ENCODE measurements around the gene IL2RA.

The IL2RA gene

GRCh38 chr10:6091630-6092029, 29.5 kb upstream of the IL2RA start:
- peaks cover 56% of the 10 kb centered on the region for H3K4me1 Mint-ChIP-seq
- ATAC-seq (ENCODE audit: low read depth): no peak
- no peak for DNase-seq (ENCODE audit: low spot score in 2 of 2)
- no peaks in the 10 kb centered on the region for H3K36me3 Mint-ChIP-seq
- H3K9me3 Mint-ChIP-seq: no peaks in the 10 kb centered on the region
- no peak overlapping the region for H3K27ac Mint-ChIP-seq
- no peak overlapping the region for H3K4me3 Mint-ChIP-seq
- no peaks in the 10 kb centered on the region for H3K27me3 Mint-ChIP-seq

- Mint-ChIP-seq H3K27ac (peak overlapping the region; percentile 52), H3K4me1 (peaks cover 51% of the 10 kb centered on the region)
Observed at GRCh38 chr10:6089334-6090219, 27.4 kb upstream of the IL2RA start.

GRCh38 chr10:6088721-6089333, 26.7 kb upstream of the IL2RA start, which contains the start of gene RBM17:
RBM17 (plus strand) TSS chr10:6089034; CDS start chr10:6097066, 8,032 bp downstream.
- no peaks in the 10 kb centered on the region for H3K36me3 Mint-ChIP-seq
- peaks cover 45% of the 10 kb centered on the region for H3K4me1 Mint-ChIP-seq
- peak; percentile 79 for ATAC-seq (ENCODE audit: low read depth)
- H3K27me3 Mint-ChIP-seq: no peaks in the 10 kb centered on the region
- H3K9me3 Mint-ChIP-seq: no peaks in the 10 kb centered on the region
- H3K27ac Mint-ChIP-seq: peak within 1 kb of the TSS; percentile 52
- peak within 1 kb of the TSS; percentile 92 for H3K4me3 Mint-ChIP-seq
- peak; percentile 100 for DNase-seq (ENCODE audit: low spot score in 2 of 2)

More at GRCh38 chr10:6089334-6090219, 27.4 kb upstream of the IL2RA start:
- Mint-ChIP-seq H3K27me3 (no peaks in the 10 kb centered on the region), H3K9me3 (no peaks in the 10 kb centered on the region), H3K36me3 (no peaks in the 10 kb centered on the region), H3K4me3 (peak overlapping the region; percentile 92)
- DNase-seq (ENCODE audit: low spot score in 2 of 2) (peak in 1 of 2 donors; percentile 25), ATAC-seq (ENCODE audit: low read depth) (no peak)

GRCh38 chr10:6086375-6087233, 24.4 kb upstream of the IL2RA start:
- H3K9me3 Mint-ChIP-seq: no peaks in the 10 kb centered on the region
- H3K27ac Mint-ChIP-seq: peak overlapping the region; percentile 85
- DNase-seq (ENCODE audit: low spot score in 2 of 2): peak; percentile 77 to 85
- H3K27me3 Mint-ChIP-seq: peaks cover 4% of the 10 kb centered on the region
- peak overlapping the region; percentile 76 for H3K4me3 Mint-ChIP-seq
- H3K4me1 Mint-ChIP-seq: peaks cover 36% of the 10 kb centered on the region
- no peaks in the 10 kb centered on the region for H3K36me3 Mint-ChIP-seq
- peak; percentile 62 for ATAC-seq (ENCODE audit: low read depth)

GRCh38 chr10:6083523-6084475, 21.6 kb upstream of the IL2RA start:
- ATAC-seq (ENCODE audit: low read depth): no peak
- peaks cover 21% of the 10 kb centered on the region for H3K4me1 Mint-ChIP-seq
- DNase-seq (ENCODE audit: low spot score in 2 of 2): no peak
- no peak overlapping the region for H3K4me3 Mint-ChIP-seq
- H3K27ac Mint-ChIP-seq: no peak overlapping the region
- H3K9me3 Mint-ChIP-seq: no peaks in the 10 kb centered on the region
- no peaks in the 10 kb centered on the region for H3K36me3 Mint-ChIP-seq
- peaks cover 4% of the 10 kb centered on the region for H3K27me3 Mint-ChIP-seq

GRCh38 chr10:6082496-6083395, 20.6 kb upstream of the IL2RA start:
- no peak overlapping the region for H3K4me3 Mint-ChIP-seq
- no peak for ATAC-seq (ENCODE audit: low read depth)
- H3K36me3 Mint-ChIP-seq: no peaks in the 10 kb centered on the region
- DNase-seq (ENCODE audit: low spot score in 2 of 2): no peak
- peaks cover 4% of the 10 kb centered on the region for H3K27me3 Mint-ChIP-seq
- H3K27ac Mint-ChIP-seq: no peak overlapping the region
- peaks cover 16% of the 10 kb centered on the region for H3K4me1 Mint-ChIP-seq
- H3K9me3 Mint-ChIP-seq: no peaks in the 10 kb centered on the region

- ATAC-seq (ENCODE audit: low read depth): no peak
- Mint-ChIP-seq H3K27ac (no peak overlapping the region), H3K27me3 (peaks cover 4% of the 10 kb centered on the region), H3K4me3 (no peak overlapping the region), H3K4me1 (peaks cover 8% of the 10 kb centered on the region), H3K36me3 (no peaks in the 10 kb centered on the region), H3K9me3 (no peaks in the 10 kb centered on the region)
- no peak for DNase-seq (ENCODE audit: low spot score in 2 of 2)
Observed at GRCh38 chr10:6080417-6080973, 18.3 kb upstream of the IL2RA start.

GRCh38 chr10:6079044-6079443, 16.9 kb upstream of the IL2RA start:
- Mint-ChIP-seq H3K27me3 (peaks cover 4% of the 10 kb centered on the region), H3K4me1 (peaks cover 12% of the 10 kb centered on the region), H3K27ac (no peak overlapping the region), H3K4me3 (no peak overlapping the region), H3K36me3 (no peaks in the 10 kb centered on the region), H3K9me3 (no peaks in the 10 kb centered on the region)
- ATAC-seq (ENCODE audit: low read depth) (no peak), DNase-seq (ENCODE audit: low spot score in 2 of 2) (no peak)

GRCh38 chr10:6077071-6077675, 15.0 kb upstream of the IL2RA start:
- H3K27me3 Mint-ChIP-seq: no peaks in the 10 kb centered on the region
- H3K4me1 Mint-ChIP-seq: peaks cover 18% of the 10 kb centered on the region
- H3K4me3 Mint-ChIP-seq: no peak overlapping the region
- no peak for DNase-seq (ENCODE audit: low spot score in 2 of 2)
- no peak overlapping the region for H3K27ac Mint-ChIP-seq
- H3K9me3 Mint-ChIP-seq: no peaks in the 10 kb centered on the region
- no peaks in the 10 kb centered on the region for H3K36me3 Mint-ChIP-seq
- ATAC-seq (ENCODE audit: low read depth): no peak

GRCh38 chr10:6074489-6075301, 12.5 kb upstream of the IL2RA start:
- ATAC-seq (ENCODE audit: low read depth) (no peak), DNase-seq (ENCODE audit: low spot score in 2 of 2) (no peak)
- Mint-ChIP-seq H3K9me3 (no peaks in the 10 kb centered on the region), H3K27me3 (no peaks in the 10 kb centered on the region), H3K27ac (peak overlapping the region; percentile 9), H3K4me3 (no peak overlapping the region), H3K36me3 (no peaks in the 10 kb centered on the region), H3K4me1 (peaks cover 31% of the 10 kb centered on the region)

GRCh38 chr10:6072215-6072934, 10.2 kb upstream of the IL2RA start:
- peak; percentile 62 for ATAC-seq (ENCODE audit: low read depth)

More at GRCh38 chr10:6072215-6072934, 10.2 kb upstream of the IL2RA start:
- Mint-ChIP-seq H3K27ac (peak overlapping the region; percentile 92), H3K4me1 (peaks cover 46% of the 10 kb centered on the region), H3K9me3 (no peaks in the 10 kb centered on the region), H3K4me3 (peak overlapping the region; percentile 69), H3K27me3 (no peaks in the 10 kb centered on the region), H3K36me3 (no peaks in the 10 kb centered on the region)
- DNase-seq (ENCODE audit: low spot score in 2 of 2): peak in 1 of 2 donors; percentile 50

All from memory B cell (primary cell).